NCI-H1436 (cell line): ENCODE measurements around the gene HTT-AS.

ENCODE experiments used
- DNase-seq: peaks from one replicate; lab custom pipeline; 2025; lab: John Stamatoyannopoulos, UW

HTT-AS gene

GRCh38 chr4:3087115-3087797 is 12.9 kb upstream of the HTT-AS start:
- no peak for DNase-seq

GRCh38 chr4:3085948-3086670 is 11.8 kb upstream of the HTT-AS start:
- DNase-seq, result no peak

GRCh38 chr4:3083732-3084131 is 9.4 kb upstream of the HTT-AS start:
- DNase-seq, result no peak

GRCh38 chr4:3082925-3083515 is 8.7 kb upstream of the HTT-AS start:
- no peak for DNase-seq

- no peak for DNase-seq
These were observed 5.4 kb upstream of the HTT-AS start for GRCh38 chr4:3079694-3080123.

GRCh38 chr4:3077796-3078195 is 3.5 kb upstream of the HTT-AS start:
- no peak for DNase-seq

GRCh38 chr4:3075652-3075981 is 1.3 kb upstream of the HTT-AS start:
- no peak for DNase-seq

GRCh38 chr4:3074846-3075651 is 711 bp upstream of the HTT-AS start:
- DNase-seq, result peak; percentile 30

- DNase-seq, result no peak
These were observed 920 bp downstream of the HTT-AS start for GRCh38 chr4:3073158-3074077.

- no peak for DNase-seq
These were observed 2.5 kb downstream of the HTT-AS start for GRCh38 chr4:3071811-3072210.

GRCh38 chr4:3070709-3071500 is 3.4 kb downstream of the HTT-AS start:
- no peak for DNase-seq

- no peak for DNase-seq
These were observed 4.6 kb downstream of the HTT-AS start for GRCh38 chr4:3069661-3070199.

- DNase-seq, result no peak
These were observed 6.8 kb downstream of the HTT-AS start for GRCh38 chr4:3067473-3068001.

GRCh38 chr4:3066836-3067400 is 7.4 kb downstream of the HTT-AS start:
- no peak for DNase-seq

GRCh38 chr4:3065551-3065950 is 8.8 kb downstream of the HTT-AS start:
- DNase-seq, result no peak

- no peak for DNase-seq
These were observed 11.9 kb downstream of the HTT-AS start for GRCh38 chr4:3062471-3062870.

GRCh38 chr4:3060946-3061345 is 13.4 kb downstream of the HTT-AS start:
- no peak for DNase-seq

GRCh38 chr4:3059943-3060342 is 14.4 kb downstream of the HTT-AS start:
- no peak for DNase-seq

- no peak for DNase-seq
These were observed 20.1 kb downstream of the HTT-AS start for GRCh38 chr4:3054169-3054759.
